GM10266 (cell line): ENCODE data around the gene MUC3A.
"Not testable (repeated sequence)": the region's sequence is repeated elsewhere in the genome, so short reads cannot be mapped to it uniquely, and the experiment has no call there.

Experiments used
- DNase-seq: peaks from one replicate; pipeline ENCODE4 v3.0.0; 2012; ENCODE audit errors: extremely low spot score
- CTCF ChIP-seq: IDR thresholded peaks from 2 replicates; pipeline ENCODE4 v1.5.1; 2012; ENCODE audit warnings: mild to moderate bottlenecking, low read depth; ENCODE audit not compliant: control insufficient read depth, insufficient read depth; ENCODE audit errors: missing control alignments

The MUC3A gene

GRCh38 chr7:100978300-100978699 lies 29.0 kb downstream of the MUC3A start:
- no peak for TF ChIP-seq CTCF

GRCh38 chr7:100983451-100984187 lies 34.3 kb downstream of the MUC3A start:
- no peak for DNase-seq
- TF ChIP-seq CTCF, result no peak

More at GRCh38 chr7:100978300-100978699, 29.0 kb downstream of the MUC3A start:
- DNase-seq, result no peak

- not testable (repeated sequence) for DNase-seq
Measured at GRCh38 chr7:100984241-100984918, 35.0 kb downstream of the MUC3A start.

GRCh38 chr7:100985033-100985797 lies 35.9 kb downstream of the MUC3A start:
- not testable (repeated sequence) for DNase-seq

GRCh38 chr7:100991631-100992030 lies 42.3 kb downstream of the MUC3A start:
- no peak for DNase-seq
- no peak for TF ChIP-seq CTCF

GRCh38 chr7:100992280-100992679 lies 42.9 kb downstream of the MUC3A start:
- not testable (repeated sequence) for DNase-seq

GRCh38 chr7:100994671-100995070 lies 45.3 kb downstream of the MUC3A start:
- not testable (repeated sequence) for DNase-seq

- not testable (repeated sequence) for DNase-seq
Measured at GRCh38 chr7:100998530-100998929, 49.2 kb downstream of the MUC3A start.

GRCh38 chr7:100999334-100999733 lies 50.0 kb downstream of the MUC3A start:
- not testable (repeated sequence) for DNase-seq

- not testable (repeated sequence) for DNase-seq
Measured at GRCh38 chr7:101000025-101000424, 50.7 kb downstream of the MUC3A start.

GRCh38 chr7:101002333-101002732 lies 53.0 kb downstream of the MUC3A start:
- not testable (repeated sequence) for DNase-seq

- not testable (repeated sequence) for DNase-seq
Measured at GRCh38 chr7:101007361-101007760, 58.0 kb downstream of the MUC3A start.
